Right atrium auricular region (tissue), 2 donors: Measurements from ENCODE around the gene CHRNE. TPM values are rescaled to one million over a fixed set of nuclear protein-coding genes. Genes with fewer than 3 reads are reported as not detected.
A peak's percentile ranks its signal among the peaks of the same experiment; 100 is the strongest.

Experiments
- DNase-seq: peaks from one replicate; pipeline ENCODE4 v3.0.0-alpha.2; 2019; ENCODE audit warnings: low spot score
- H3K27ac ChIP-seq, 2 donors: fragments of 200-600 bp; sonication (generic); 1 replicate in 1 of 2; 2 replicates in 1 of 2; pipeline ENCODE4 v1.5.1; 2016 to 2019
- H3K27me3 ChIP-seq, 2 donors: fragments of 200-600 bp; sonication (generic); one replicate each; pipeline versions ENCODE4 v1.5.1 to v1.6.0; 2017 to 2019
- H3K36me3 ChIP-seq: fragments of 200-600 bp; sonication (generic); one replicate; pipeline ENCODE4 v1.5.1; 2016
- H3K4me1 ChIP-seq, 2 donors: fragments of 200-600 bp; sonication (generic); one replicate each; pipeline versions ENCODE4 v1.5.1 to v1.6.0; 2017 to 2019
- H3K4me3 ChIP-seq, 2 donors: fragments of 200-600 bp; sonication (generic); 1 replicate in 1 of 2; 2 replicates in 1 of 2; pipeline ENCODE4 v1.5.1; 2017 to 2019; ENCODE audit warnings: mild to moderate bottlenecking in 1 of 2, moderate library complexity in 1 of 2
- H3K9me3 ChIP-seq, 2 donors: fragments of 200-600 bp; sonication (generic); one replicate each; pipeline ENCODE4 v1.5.1; 2019
- total RNA-seq, 2 donors: library from RNA; depleted of rRNA; stranded (reverse); fragments of >200 nt; gene quantifications; one replicate each; pipeline ENCODE4 v1.1.0, GENCODE V29; 2016
- TF ChIP-seq, protein P1 (sequence below), 2 donors: fragments of 200-600 bp; sonication (generic); IDR thresholded peaks; one replicate each; pipeline ENCODE4 v1.5.1; 2019; ENCODE audit warnings: antibody characterized with exemption in 2 of 2

CHRNE gene
- total RNA-seq, 2 donors from 2014 or later = 49.3 to 167 TPM

DNA sequence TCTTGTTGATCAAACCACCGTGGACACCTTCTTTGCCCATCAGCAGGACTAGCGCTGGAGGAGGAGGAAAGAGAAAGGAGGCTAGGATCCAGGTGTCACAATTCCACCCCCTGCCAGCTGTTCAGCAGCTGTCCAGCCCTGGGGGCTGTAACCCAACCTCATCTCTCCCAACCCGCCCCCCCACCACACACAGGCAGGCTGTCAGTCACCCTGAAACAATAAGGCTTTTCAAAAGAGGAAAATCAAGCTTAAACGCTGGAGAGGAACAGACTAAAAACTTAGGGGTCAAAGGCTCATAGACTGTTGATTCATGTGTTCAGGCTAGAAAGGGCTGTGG, 43.0 kb upstream of the CHRNE start:
- no peak for DNase-seq
- Histone ChIP-seq H3K9me3 (no peaks in the 10 kb centered on the region), H3K4me3 (peak overlapping the region in 1 of 2 donors; percentile 89), H3K36me3 (peaks cover 40% of the 10 kb centered on the region), H3K27me3 (no peaks in the 10 kb centered on the region), H3K27ac (peak overlapping the region; percentile 63 to 98), H3K4me1 (peaks cover 0 to 66% of the 10 kb centered on the region in 2 donors)
- TF ChIP-seq, protein P1, sequence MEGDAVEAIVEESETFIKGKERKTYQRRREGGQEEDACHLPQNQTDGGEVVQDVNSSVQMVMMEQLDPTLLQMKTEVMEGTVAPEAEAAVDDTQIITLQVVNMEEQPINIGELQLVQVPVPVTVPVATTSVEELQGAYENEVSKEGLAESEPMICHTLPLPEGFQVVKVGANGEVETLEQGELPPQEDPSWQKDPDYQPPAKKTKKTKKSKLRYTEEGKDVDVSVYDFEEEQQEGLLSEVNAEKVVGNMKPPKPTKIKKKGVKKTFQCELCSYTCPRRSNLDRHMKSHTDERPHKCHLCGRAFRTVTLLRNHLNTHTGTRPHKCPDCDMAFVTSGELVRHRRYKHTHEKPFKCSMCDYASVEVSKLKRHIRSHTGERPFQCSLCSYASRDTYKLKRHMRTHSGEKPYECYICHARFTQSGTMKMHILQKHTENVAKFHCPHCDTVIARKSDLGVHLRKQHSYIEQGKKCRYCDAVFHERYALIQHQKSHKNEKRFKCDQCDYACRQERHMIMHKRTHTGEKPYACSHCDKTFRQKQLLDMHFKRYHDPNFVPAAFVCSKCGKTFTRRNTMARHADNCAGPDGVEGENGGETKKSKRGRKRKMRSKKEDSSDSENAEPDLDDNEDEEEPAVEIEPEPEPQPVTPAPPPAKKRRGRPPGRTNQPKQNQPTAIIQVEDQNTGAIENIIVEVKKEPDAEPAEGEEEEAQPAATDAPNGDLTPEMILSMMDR (IDR thresholded peaks at IDR 0.05) = no peak

GRCh38 chr17:4945176-4945943, 42.5 kb upstream of the CHRNE start:
- peaks cover 0 to 65% of the 10 kb centered on the region in 2 donors for H3K4me1 ChIP-seq

DNA sequence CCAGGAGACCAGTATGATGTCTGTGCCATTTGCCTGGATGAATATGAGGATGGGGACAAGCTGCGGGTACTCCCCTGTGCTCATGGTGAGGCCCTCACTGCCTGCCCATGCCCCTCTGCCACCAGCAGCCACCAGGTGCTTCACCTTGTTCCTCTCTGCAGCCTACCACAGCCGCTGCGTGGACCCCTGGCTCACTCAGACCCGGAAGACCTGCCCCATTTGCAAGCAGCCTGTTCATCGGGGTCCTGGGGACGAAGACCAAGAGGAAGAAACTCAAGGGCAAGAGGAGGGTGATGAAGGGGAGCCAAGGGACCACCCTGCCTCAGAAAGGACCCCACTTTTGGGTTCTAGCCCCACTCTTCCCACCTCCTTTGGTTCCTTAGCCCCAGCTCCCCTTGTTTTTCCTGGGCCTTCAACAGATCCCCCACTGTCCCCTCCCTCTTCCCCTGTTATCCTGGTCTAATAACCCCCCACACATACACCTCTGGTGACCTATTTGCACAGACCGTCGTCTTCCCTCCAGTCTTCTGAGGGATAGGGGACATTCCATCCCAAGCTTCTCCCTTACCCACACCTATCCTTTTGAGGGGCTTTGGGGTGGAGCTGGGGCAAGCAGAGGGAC, 41.8 kb upstream of the CHRNE start:
- TF ChIP-seq, protein P1 (IDR thresholded peaks at IDR 0.05) = no peak
- DNase-seq = no peak
- no peak overlapping the region for H3K4me3 ChIP-seq

More at GRCh38 chr17:4945176-4945943, 42.5 kb upstream of the CHRNE start:
- Histone ChIP-seq H3K36me3 (peaks cover 40% of the 10 kb centered on the region), H3K27ac (peak overlapping the region; percentile 63 to 98), H3K27me3 (no peaks in the 10 kb centered on the region), H3K9me3 (no peaks in the 10 kb centered on the region), H3K4me3 (no peak overlapping the region)
- TF ChIP-seq, protein P1 (IDR thresholded peaks at IDR 0.05) = no peak
- peak; percentile 93 for DNase-seq

GRCh38 chr17:4944163-4944553, 41.3 kb upstream of the CHRNE start:
- TF ChIP-seq, protein P1 (IDR thresholded peaks at IDR 0.05) = no peak
- Histone ChIP-seq H3K4me3 (no peak overlapping the region), H3K36me3 (peaks cover 40% of the 10 kb centered on the region), H3K4me1 (peaks cover 3 to 65% of the 10 kb centered on the region in 2 donors), H3K27me3 (no peaks in the 10 kb centered on the region), H3K9me3 (no peaks in the 10 kb centered on the region), H3K27ac (no peak overlapping the region)
- DNase-seq = no peak

More for the DNA sequence above, 41.8 kb upstream of the CHRNE start:
- H3K4me1 ChIP-seq = peaks cover 0 to 61% of the 10 kb centered on the region in 2 donors
- H3K27ac ChIP-seq = peak overlapping the region; percentile 63 to 98
- H3K27me3 ChIP-seq = no peaks in the 10 kb centered on the region
- H3K36me3 ChIP-seq = peaks cover 40% of the 10 kb centered on the region
- H3K9me3 ChIP-seq = no peaks in the 10 kb centered on the region

GRCh38 chr17:4942760-4943508, 40.0 kb upstream of the CHRNE start:
- TF ChIP-seq, protein P1 (IDR thresholded peaks at IDR 0.05) = no peak
- Histone ChIP-seq H3K4me3 (no peak overlapping the region), H3K27ac (peak overlapping the region in 1 of 2 donors; percentile 0), H3K4me1 (peaks cover 3 to 77% of the 10 kb centered on the region in 2 donors), H3K9me3 (no peaks in the 10 kb centered on the region), H3K27me3 (no peaks in the 10 kb centered on the region), H3K36me3 (peaks cover 47% of the 10 kb centered on the region)
- no peak for DNase-seq
